Measurements from ENCODE around the gene PATE2.

The PATE2 gene

GRCh38 chr11:125778728-125779127, at the start of gene PATE2:
TSS of gene PATE2 (minus strand) at chr11:125778828. CDS start at chr11:125778773, 55 bp downstream.
- no peak for DNase-seq

- DNase-seq = no peak
Measured at GRCh38 chr11:125807909-125808308, 29.3 kb upstream of the PATE2 start.

- no peak for DNase-seq
Measured at GRCh38 chr11:125802387-125802786, 23.8 kb upstream of the PATE2 start.

- no peak for DNase-seq
Measured at GRCh38 chr11:125799808-125800207, 21.2 kb upstream of the PATE2 start.

- no peak for DNase-seq
Measured at GRCh38 chr11:125797641-125798040, 19.0 kb upstream of the PATE2 start.

- DNase-seq = no peak
Measured at GRCh38 chr11:125790825-125791224, 12.2 kb upstream of the PATE2 start.

- no peak for DNase-seq
Measured at GRCh38 chr11:125787827-125788226, 9.2 kb upstream of the PATE2 start, which contains the start of gene PATE3. TSS of gene PATE3 (plus strand) at chr11:125788127. CDS start at chr11:125788152, 25 bp downstream.

GRCh38 chr11:125784678-125785077, 6.0 kb upstream of the PATE2 start:
- DNase-seq = no peak

- DNase-seq = no peak
Measured at GRCh38 chr11:125777309-125777708, 1.3 kb downstream of the PATE2 start.

GRCh38 chr11:125773516-125773915, 5.1 kb downstream of the PATE2 start:
- no peak for DNase-seq

GRCh38 chr11:125772834-125773505, 5.7 kb downstream of the PATE2 start:
- DNase-seq = no peak

- no peak for DNase-seq
Measured at GRCh38 chr11:125770583-125770982, 8.0 kb downstream of the PATE2 start.

- DNase-seq = no peak
Measured at GRCh38 chr11:125768336-125769046, 10.1 kb downstream of the PATE2 start.

- DNase-seq = no peak
Measured at GRCh38 chr11:125766251-125766650, 12.4 kb downstream of the PATE2 start.

GRCh38 chr11:125763483-125763882, 15.1 kb downstream of the PATE2 start:
- DNase-seq = no peak

- no peak for DNase-seq
Measured at GRCh38 chr11:125762445-125762844, 16.2 kb downstream of the PATE2 start.

- DNase-seq = no peak
Measured at GRCh38 chr11:125756050-125756449, 22.6 kb downstream of the PATE2 start.

GRCh38 chr11:125750629-125751028, 28.0 kb downstream of the PATE2 start:
- no peak for DNase-seq

- no peak for DNase-seq
Measured at GRCh38 chr11:125745979-125746378, 32.6 kb downstream of the PATE2 start, which contains the start of gene PATE1. TSS of gene PATE1 (plus strand) at chr11:125746279. CDS start at chr11:125746305, 26 bp downstream.

- DNase-seq = no peak
Measured at GRCh38 chr11:125743681-125744080, 34.9 kb downstream of the PATE2 start.

GRCh38 chr11:125740617-125741016, 38.0 kb downstream of the PATE2 start:
- no peak for DNase-seq

GRCh38 chr11:125728969-125729368, 49.7 kb downstream of the PATE2 start:
- no peak for DNase-seq

Measured in CD4-positive, alpha-beta T cell treated with Interleukin-4 for 4 hours (primary cell).